ENCODE data around the gene GABRR2.

The GABRR2 gene

GRCh38 chr6:89301586-89302194 lies 13.4 kb downstream of the GABRR2 start:
- no peak for TF ChIP-seq ZFP3 (CRISPR knock-in tag; IDR thresholded peaks at IDR 0.05)
- no peak for TF ChIP-seq ZNF565 (CRISPR knock-in tag; conservative IDR thresholded peaks at IDR 0.05; ENCODE audit: low read depth)
- TF ChIP-seq PPARA (CRISPR knock-in tag; IDR thresholded peaks at IDR 0.05; ENCODE audit: borderline replicate concordance), result no peak
- no peak for TF ChIP-seq CSDC2 (CRISPR knock-in tag; IDR thresholded peaks at IDR 0.05)
- TF ChIP-seq ISL1 (CRISPR knock-in tag; IDR thresholded peaks at IDR 0.05), result no peak
- TF ChIP-seq SNAI2 (CRISPR knock-in tag; IDR thresholded peaks at IDR 0.05), result no peak
- TF ChIP-seq TOX (CRISPR knock-in tag; IDR thresholded peaks at IDR 0.05; ENCODE audit: borderline replicate concordance), result no peak
- no peak for TF ChIP-seq ARNTL (CRISPR knock-in tag; IDR thresholded peaks at IDR 0.05; ENCODE audit: borderline replicate concordance, low read depth)
- no peak for ATAC-seq

GRCh38 chr6:89299466-89299850 lies 15.6 kb downstream of the GABRR2 start:
- TF ChIP-seq ESRRG (CRISPR knock-in tag; IDR thresholded peaks at IDR 0.05) (no peak), CSDC2 (CRISPR knock-in tag; IDR thresholded peaks at IDR 0.05) (no peak), ZNF70 (CRISPR knock-in tag; IDR thresholded peaks at IDR 0.05) (no peak), CREB5 (CRISPR knock-in tag; IDR thresholded peaks at IDR 0.05; ENCODE audit: low read depth) (no peak), POU6F1 (CRISPR knock-in tag; IDR thresholded peaks at IDR 0.05; ENCODE audit: borderline replicate concordance, low read depth) (no peak), PATZ1 (CRISPR knock-in tag; IDR thresholded peaks at IDR 0.05; ENCODE audit: borderline replicate concordance) (no peak), ZNF8 (CRISPR knock-in tag; IDR thresholded peaks at IDR 0.05) (no peak), ISL1 (CRISPR knock-in tag; IDR thresholded peaks at IDR 0.05) (no peak), TOX (CRISPR knock-in tag; IDR thresholded peaks at IDR 0.05; ENCODE audit: borderline replicate concordance) (no peak), ZC3H10 (CRISPR knock-in tag; IDR thresholded peaks at IDR 0.05) (no peak), ZFP3 (CRISPR knock-in tag; IDR thresholded peaks at IDR 0.05) (no peak), ZFP30 (CRISPR knock-in tag; IDR thresholded peaks at IDR 0.05) (no peak), PPARA (CRISPR knock-in tag; IDR thresholded peaks at IDR 0.05; ENCODE audit: borderline replicate concordance) (no peak), BACH2 (CRISPR knock-in tag; IDR thresholded peaks at IDR 0.05; ENCODE audit: borderline replicate concordance) (no peak), CSRNP3 (CRISPR knock-in tag; IDR thresholded peaks at IDR 0.05) (no peak), ARNTL (CRISPR knock-in tag; IDR thresholded peaks at IDR 0.05; ENCODE audit: borderline replicate concordance, low read depth) (no peak)
- ATAC-seq, result peak; percentile 38; the same call in 2 of the 3 replicates

GRCh38 chr6:89298680-89299465 lies 16.2 kb downstream of the GABRR2 start:
- ATAC-seq, result peak; percentile 11; the same call in 1 of the 3 replicates
- TF ChIP-seq GLIS3 (CRISPR knock-in tag; IDR thresholded peaks at IDR 0.05), result no peak
- no peak for TF ChIP-seq ZNF70 (CRISPR knock-in tag; IDR thresholded peaks at IDR 0.05)
- TF ChIP-seq POU6F1 (CRISPR knock-in tag; IDR thresholded peaks at IDR 0.05; ENCODE audit: borderline replicate concordance, low read depth), result no peak
- TF ChIP-seq ZNF8 (CRISPR knock-in tag; IDR thresholded peaks at IDR 0.05), result no peak
- no peak for TF ChIP-seq ZFP30 (CRISPR knock-in tag; IDR thresholded peaks at IDR 0.05)
- TF ChIP-seq TOX (CRISPR knock-in tag; IDR thresholded peaks at IDR 0.05; ENCODE audit: borderline replicate concordance), result no peak
- no peak for TF ChIP-seq ZC3H10 (CRISPR knock-in tag; IDR thresholded peaks at IDR 0.05)
- no peak for TF ChIP-seq PPARA (CRISPR knock-in tag; IDR thresholded peaks at IDR 0.05; ENCODE audit: borderline replicate concordance)
- TF ChIP-seq ESRRG (CRISPR knock-in tag; IDR thresholded peaks at IDR 0.05), result no peak
- TF ChIP-seq CREB5 (CRISPR knock-in tag; IDR thresholded peaks at IDR 0.05; ENCODE audit: low read depth), result no peak
- TF ChIP-seq OSR1 (CRISPR knock-in tag; IDR thresholded peaks at IDR 0.05), result no peak
- no peak for TF ChIP-seq SNAI2 (CRISPR knock-in tag; IDR thresholded peaks at IDR 0.05)
- TF ChIP-seq PATZ1 (CRISPR knock-in tag; IDR thresholded peaks at IDR 0.05; ENCODE audit: borderline replicate concordance), result no peak
- TF ChIP-seq ZFP3 (CRISPR knock-in tag; IDR thresholded peaks at IDR 0.05), result no peak
- TF ChIP-seq ZNF565 (CRISPR knock-in tag; conservative IDR thresholded peaks at IDR 0.05; ENCODE audit: low read depth), result no peak
- no peak for TF ChIP-seq ISL1 (CRISPR knock-in tag; IDR thresholded peaks at IDR 0.05)
